ENCODE results near the gene SRM. TPM values are rescaled to one million over a fixed set of nuclear protein-coding genes. Genes with fewer than 3 reads are reported as not detected.
A peak's percentile ranks its signal among the peaks of the same experiment; 100 is the strongest.

Gene SRM
- total and polyA plus RNA-seq, 2 of the 13 experiments (the other 11 are each of a cell fraction or from before 2014, with no cell fraction given), result 27.9 to 31.8 TPM

DNA sequence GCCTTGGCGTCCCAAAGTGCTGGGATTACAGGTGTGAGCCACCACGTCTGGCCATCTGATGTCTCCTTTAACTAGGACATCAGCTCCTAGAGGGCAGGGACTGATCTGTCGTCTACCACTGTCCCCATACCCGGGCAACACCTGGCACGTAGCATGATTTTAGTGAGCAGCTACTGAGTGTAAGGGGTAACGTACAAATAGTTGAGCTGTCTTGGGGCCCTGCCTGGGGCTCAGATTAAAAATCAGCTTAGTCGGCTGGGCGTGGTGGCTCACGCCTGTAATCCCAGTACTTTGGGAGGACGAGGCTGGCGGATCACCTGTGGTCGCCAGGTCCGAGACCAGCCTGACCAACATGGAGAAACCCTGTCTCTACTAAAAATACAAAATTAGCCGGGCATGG, 1.8 kb downstream of the SRM start (continued):
- no peak for TF ChIP-seq POLR2AphosphoS5 (IDR thresholded peaks at IDR 0.05; ENCODE audit: low read depth, low read length)
- TF ChIP-seq KLF9 (CRISPR knock-in tag; IDR thresholded peaks at IDR 0.05; ENCODE audit: low read depth), result no peak
- TF ChIP-seq ZSCAN22 (CRISPR knock-in tag; IDR thresholded peaks at IDR 0.05), result no peak
- TF ChIP-seq, protein P1, sequence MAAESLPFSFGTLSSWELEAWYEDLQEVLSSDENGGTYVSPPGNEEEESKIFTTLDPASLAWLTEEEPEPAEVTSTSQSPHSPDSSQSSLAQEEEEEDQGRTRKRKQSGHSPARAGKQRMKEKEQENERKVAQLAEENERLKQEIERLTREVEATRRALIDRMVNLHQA (CRISPR knock-in tag; IDR thresholded peaks at IDR 0.05), result no peak
- TF ChIP-seq ZNF615 (CRISPR knock-in tag; IDR thresholded peaks at IDR 0.05; ENCODE audit: borderline replicate concordance), result no peak
- TF ChIP-seq FIP1L1 (IDR thresholded peaks at IDR 0.05; ENCODE audit: borderline replicate concordance, insufficient read depth, low read depth, low read length), result no peak
- TF ChIP-seq MEIS2 (CRISPR knock-in tag; IDR thresholded peaks at IDR 0.05), result no peak
- TF ChIP-seq MYNN (CRISPR knock-in tag; IDR thresholded peaks at IDR 0.05; ENCODE audit: low read depth), result no peak

DNA sequence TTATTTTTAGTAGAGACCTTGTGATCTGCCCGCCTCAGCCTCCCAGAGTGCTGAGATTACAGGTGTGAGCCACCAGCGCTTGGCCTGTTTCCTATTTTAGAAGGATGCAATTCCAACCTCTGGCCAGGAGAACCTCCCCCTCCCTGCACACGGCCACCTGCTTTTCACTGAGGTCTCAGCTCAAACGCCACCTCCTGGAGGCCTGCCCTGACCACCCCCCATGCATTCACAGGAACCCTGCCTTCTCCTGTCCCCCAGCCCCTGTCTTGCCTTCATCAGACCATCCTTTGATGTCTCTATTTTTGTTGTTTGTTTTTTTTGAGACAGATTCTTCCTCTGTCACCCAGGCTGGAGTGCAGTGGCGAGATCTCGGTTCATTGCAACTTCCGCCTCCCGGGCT, 2.3 kb downstream of the SRM start:
- ATAC-seq, result no peak
- no TSS peak for BruUV-seq (replicated peaks)
- no peak for FAIRE-seq
- H3K4me1 ChIP-seq (ENCODE audit: insufficient read depth, low read length), result peaks cover 51% of the 10 kb centered on the region
- no peak overlapping the region for H3K27ac ChIP-seq (ENCODE audit: extremely low read length, insufficient read depth, low read length)
- 0 out of 2 replicates have a peak overlapping the region, but pooled peaks have one; percentile 23 for H3K4me2 ChIP-seq (ENCODE audit: low read depth, low read length)
- H3K79me2 ChIP-seq (ENCODE audit: insufficient read depth, low read length), result peaks cover 16% of the 10 kb centered on the region
- ChIA-PET CTCF (ENCODE audit: low intra/inter-chr PET ratio, low total read pairs) (interaction anchor here (0.9 kb wide), 1 partner anchor 20 kb away, joined by 5 read pairs; no protein-coding TSS in a partner anchor), POLR2A (interaction anchor here (0.7 to 2.6 kb wide), 2 partner anchors 10 to 66 kb away, joined by 3 to 11 read pairs; partner anchors contain the start of gene MASP2)
- in situ Hi-C loops (cut with HindIII; ENCODE audit: extremely low pct_ligation_motif_present, low pct_unique_long_range_greater_than_20kb), result no loop called here
- no peak overlapping the region for H3K9ac ChIP-seq (ENCODE audit: insufficient read depth, low read depth, low read length)
- intact Hi-C loops (cut with micrococcal nuclease; ENCODE audit: unreplicated experiment), result no loop called here
- H3K9me3 ChIP-seq (ENCODE audit: low read length), result no peaks in the 10 kb centered on the region
- peaks cover 3% of the 10 kb centered on the region; the same call in 1 of the 2 replicates for H4K20me1 ChIP-seq (ENCODE audit: insufficient read depth, low read length)
- WGBS (ENCODE audit: low lambda C conversion rate), result 91% methylated on average over 8 of the region's 8 CpGs
- H3K4me3 ChIP-seq (replicated peaks in 1 of 3; ENCODE audit: insufficient read depth in 1 of 3, low read depth in 2 of 3, low read length in 3 of 3), result no peak overlapping the region
- DNase-seq (ENCODE audit: low spot score), result no peak
- H3K27me3 ChIP-seq (ENCODE audit: control insufficient read depth in 1 of 2, insufficient read depth in 2 of 2, low read length in 2 of 2), result no peaks in the 10 kb centered on the region; a peak in 1 of 5 replicates
- peaks cover 5 to 23% of the 10 kb centered on the region in 2 experiments; a peak in 4 of 5 replicates for H3K36me3 ChIP-seq (replicated peaks in 1 of 2; ENCODE audit: control insufficient read depth in 1 of 2, insufficient read depth in 2 of 2, low read length in 2 of 2)
- TF ChIP-seq, protein P2, sequence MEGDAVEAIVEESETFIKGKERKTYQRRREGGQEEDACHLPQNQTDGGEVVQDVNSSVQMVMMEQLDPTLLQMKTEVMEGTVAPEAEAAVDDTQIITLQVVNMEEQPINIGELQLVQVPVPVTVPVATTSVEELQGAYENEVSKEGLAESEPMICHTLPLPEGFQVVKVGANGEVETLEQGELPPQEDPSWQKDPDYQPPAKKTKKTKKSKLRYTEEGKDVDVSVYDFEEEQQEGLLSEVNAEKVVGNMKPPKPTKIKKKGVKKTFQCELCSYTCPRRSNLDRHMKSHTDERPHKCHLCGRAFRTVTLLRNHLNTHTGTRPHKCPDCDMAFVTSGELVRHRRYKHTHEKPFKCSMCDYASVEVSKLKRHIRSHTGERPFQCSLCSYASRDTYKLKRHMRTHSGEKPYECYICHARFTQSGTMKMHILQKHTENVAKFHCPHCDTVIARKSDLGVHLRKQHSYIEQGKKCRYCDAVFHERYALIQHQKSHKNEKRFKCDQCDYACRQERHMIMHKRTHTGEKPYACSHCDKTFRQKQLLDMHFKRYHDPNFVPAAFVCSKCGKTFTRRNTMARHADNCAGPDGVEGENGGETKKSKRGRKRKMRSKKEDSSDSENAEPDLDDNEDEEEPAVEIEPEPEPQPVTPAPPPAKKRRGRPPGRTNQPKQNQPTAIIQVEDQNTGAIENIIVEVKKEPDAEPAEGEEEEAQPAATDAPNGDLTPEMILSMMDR (CRISPR knock-in tag; IDR thresholded peaks at IDR 0.05), result 0 out of 2 replicates have a peak, but pooled peaks have one; percentile 24
- no peak for TF ChIP-seq ZNF546 (CRISPR knock-in tag; conservative IDR thresholded peaks at IDR 0.05)
- H2AFZ ChIP-seq (ENCODE audit: low read length), result no peak overlapping the region
